DND-41 (cell line): ENCODE measurements around the gene AK1.

Experiments
- EZH2 ChIP-seq: IDR thresholded peaks from 3 replicates; pipeline ENCODE4 v1.6.1; 2012; ENCODE audit warnings: borderline replicate concordance, low read depth, mild to moderate bottlenecking, moderate library complexity, low read length, inconsistent platforms; ENCODE audit not compliant: severe bottlenecking
- TF ChIP-seq, protein P1 (sequence below): IDR thresholded peaks from 2 replicates; pipeline ENCODE4 v1.5.1; 2012; ENCODE audit warnings: borderline replicate concordance, low read length, moderate library complexity, mild to moderate bottlenecking; ENCODE audit not compliant: poor library complexity, severe bottlenecking; ENCODE audit errors: extremely low read depth

DNA sequence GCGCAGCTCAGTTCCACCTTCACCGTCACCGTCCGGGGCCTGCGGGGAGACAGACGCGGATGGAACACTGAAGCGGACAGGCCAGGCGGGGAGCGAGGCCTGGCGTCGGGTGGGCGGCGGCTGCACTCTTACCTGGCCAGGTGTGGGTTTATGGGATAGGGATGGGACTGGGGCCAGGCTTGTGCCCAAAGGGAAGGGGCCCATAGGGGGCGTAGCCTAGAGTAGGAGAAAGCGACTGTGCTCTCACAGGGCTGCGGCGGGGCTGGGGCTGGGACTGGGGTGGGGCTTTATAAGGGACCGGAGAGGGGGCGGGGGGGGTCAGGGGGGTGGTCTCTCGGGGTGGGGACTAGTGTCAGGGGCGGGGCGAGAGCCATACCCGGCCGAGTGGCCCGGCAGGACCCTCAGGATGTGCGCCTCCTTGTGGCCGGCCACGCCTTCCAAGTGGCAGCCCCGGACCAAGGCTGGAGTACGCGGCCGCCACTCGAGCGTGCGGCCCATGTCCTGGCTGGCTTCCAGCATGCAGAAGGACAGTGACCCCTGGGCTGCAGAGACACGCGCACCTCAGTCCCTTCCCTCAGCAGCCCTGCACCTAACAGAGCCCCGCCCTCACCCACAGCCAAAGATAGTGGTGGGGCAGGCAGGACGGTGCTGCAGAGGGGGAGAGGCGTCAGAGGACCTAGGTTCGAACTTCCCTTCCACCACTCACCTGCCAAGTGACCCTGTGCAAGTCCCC lies 52.0 kb downstream of the AK1 start:
- TF ChIP-seq, protein P1, sequence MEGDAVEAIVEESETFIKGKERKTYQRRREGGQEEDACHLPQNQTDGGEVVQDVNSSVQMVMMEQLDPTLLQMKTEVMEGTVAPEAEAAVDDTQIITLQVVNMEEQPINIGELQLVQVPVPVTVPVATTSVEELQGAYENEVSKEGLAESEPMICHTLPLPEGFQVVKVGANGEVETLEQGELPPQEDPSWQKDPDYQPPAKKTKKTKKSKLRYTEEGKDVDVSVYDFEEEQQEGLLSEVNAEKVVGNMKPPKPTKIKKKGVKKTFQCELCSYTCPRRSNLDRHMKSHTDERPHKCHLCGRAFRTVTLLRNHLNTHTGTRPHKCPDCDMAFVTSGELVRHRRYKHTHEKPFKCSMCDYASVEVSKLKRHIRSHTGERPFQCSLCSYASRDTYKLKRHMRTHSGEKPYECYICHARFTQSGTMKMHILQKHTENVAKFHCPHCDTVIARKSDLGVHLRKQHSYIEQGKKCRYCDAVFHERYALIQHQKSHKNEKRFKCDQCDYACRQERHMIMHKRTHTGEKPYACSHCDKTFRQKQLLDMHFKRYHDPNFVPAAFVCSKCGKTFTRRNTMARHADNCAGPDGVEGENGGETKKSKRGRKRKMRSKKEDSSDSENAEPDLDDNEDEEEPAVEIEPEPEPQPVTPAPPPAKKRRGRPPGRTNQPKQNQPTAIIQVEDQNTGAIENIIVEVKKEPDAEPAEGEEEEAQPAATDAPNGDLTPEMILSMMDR, result peak; percentile 29
- TF ChIP-seq EZH2, result no peak
